ENCODE results near the gene ELOVL7. TPM values are rescaled to one million over a fixed set of nuclear protein-coding genes. Genes with fewer than 3 reads are reported as not detected.

The ELOVL7 gene
- total RNA-seq, 1 experiment from 2014 or later = 2.5 TPM

GRCh38 chr5:60843386-60843935, 608 bp downstream of the ELOVL7 start:
- peaks cover 10% of the 10 kb centered on the region; the same call in 1 of the 2 replicates for H3K27me3 ChIP-seq (ENCODE audit: insufficient read depth, low read length)
- H3K9ac ChIP-seq (ENCODE audit: extremely low read depth, insufficient read length, low read length) = peak overlapping the region; percentile 55
- peak overlapping the region; percentile 89 to 95 for H3K4me3 Mint-ChIP-seq

More at GRCh38 chr5:60843386-60843935, 608 bp downstream of the ELOVL7 start:
- no peak overlapping the region; the same call in 1 of the 2 replicates for H2BK15ac ChIP-seq (ENCODE audit: low read depth, low read length)
- DNase-seq = peak; percentile 37
- peaks cover 19% of the 10 kb centered on the region for H3K23me2 ChIP-seq (ENCODE audit: insufficient read length, low read depth, low read length, poor library complexity, severe bottlenecking)
- no peak overlapping the region for H2BK120ac ChIP-seq (ENCODE audit: low read depth, low read length, poor library complexity, severe bottlenecking)
- no peaks in the 10 kb centered on the region for H4K20me1 ChIP-seq (ENCODE audit: control insufficient read depth, insufficient read depth, insufficient read length)
- no peak overlapping the region for H4K91ac ChIP-seq (ENCODE audit: insufficient read length, low read depth, low read length)
- H3K27me3 Mint-ChIP-seq (ENCODE audit: low read depth) = peaks cover 32% of the 10 kb centered on the region
- H3K56ac ChIP-seq (ENCODE audit: insufficient read length, low read depth, low read length) = no peak overlapping the region
- no peak overlapping the region for H3T11ph ChIP-seq (ENCODE audit: low read length)
- H3K4ac ChIP-seq (ENCODE audit: low read depth, low read length) = no peak overlapping the region
- peak overlapping the region; percentile 73 for H3K18ac ChIP-seq (ENCODE audit: insufficient read length, low read depth, low read length)
- H3K27ac Mint-ChIP-seq = no peak overlapping the region
- peak overlapping the region; percentile 100 for H3K4me2 ChIP-seq (ENCODE audit: insufficient read depth, insufficient read length, low read length)
- H3K79me1 ChIP-seq (ENCODE audit: insufficient read depth, low read depth, low read length, poor library complexity, severe bottlenecking) = no peaks in the 10 kb centered on the region
- no peak overlapping the region for H2AK5ac ChIP-seq (ENCODE audit: insufficient read length, low read length)
- H4K8ac ChIP-seq (replicated peaks; ENCODE audit: insufficient read length, low read depth, low read length) = no peak overlapping the region
- H3K36me3 Mint-ChIP-seq (ENCODE audit: insufficient read depth in 1 of 3, low read depth in 3 of 3) = no peaks in the 10 kb centered on the region
- no peak overlapping the region for H2BK12ac ChIP-seq (ENCODE audit: insufficient read length, low read depth, low read length)
- no peaks in the 10 kb centered on the region for H3K79me2 ChIP-seq (ENCODE audit: insufficient read depth, low read length)
- H4K5ac ChIP-seq (ENCODE audit: insufficient read length, low read depth, low read length) = no peak overlapping the region
- no peak overlapping the region for H2BK5ac ChIP-seq (ENCODE audit: insufficient read length, low read length)
- no peak overlapping the region for H3K27ac ChIP-seq (ENCODE audit: insufficient read length, low read depth, low read length)
- no peak overlapping the region for H3K23ac ChIP-seq (ENCODE audit: insufficient read length, low read depth, low read length)
- no peaks in the 10 kb centered on the region for H3K9me3 ChIP-seq (ENCODE audit: control insufficient read depth, low read depth, low read length)
- H3K4me1 ChIP-seq (ENCODE audit: insufficient read depth, low read length) = peaks cover 3% of the 10 kb centered on the region; the same call in 1 of the 2 replicates
- no peak overlapping the region for H2BK20ac ChIP-seq (ENCODE audit: low read depth, low read length, poor library complexity, severe bottlenecking)
- WGBS (ENCODE audit: extremely low coverage, insufficient read length, low lambda C conversion rate) = no CpG with 5 or more reads among the region's 49 CpGs
- peak overlapping the region; percentile 66; the same call in 1 of the 2 replicates for H3K14ac ChIP-seq (ENCODE audit: insufficient read depth, low read length)
- peaks cover 22 to 23% of the 10 kb centered on the region in 2 experiments for H3K4me1 Mint-ChIP-seq
- no peaks in the 10 kb centered on the region; a peak in 1 of 5 replicates for H3K9me3 Mint-ChIP-seq
- TF ChIP-seq, protein P1, sequence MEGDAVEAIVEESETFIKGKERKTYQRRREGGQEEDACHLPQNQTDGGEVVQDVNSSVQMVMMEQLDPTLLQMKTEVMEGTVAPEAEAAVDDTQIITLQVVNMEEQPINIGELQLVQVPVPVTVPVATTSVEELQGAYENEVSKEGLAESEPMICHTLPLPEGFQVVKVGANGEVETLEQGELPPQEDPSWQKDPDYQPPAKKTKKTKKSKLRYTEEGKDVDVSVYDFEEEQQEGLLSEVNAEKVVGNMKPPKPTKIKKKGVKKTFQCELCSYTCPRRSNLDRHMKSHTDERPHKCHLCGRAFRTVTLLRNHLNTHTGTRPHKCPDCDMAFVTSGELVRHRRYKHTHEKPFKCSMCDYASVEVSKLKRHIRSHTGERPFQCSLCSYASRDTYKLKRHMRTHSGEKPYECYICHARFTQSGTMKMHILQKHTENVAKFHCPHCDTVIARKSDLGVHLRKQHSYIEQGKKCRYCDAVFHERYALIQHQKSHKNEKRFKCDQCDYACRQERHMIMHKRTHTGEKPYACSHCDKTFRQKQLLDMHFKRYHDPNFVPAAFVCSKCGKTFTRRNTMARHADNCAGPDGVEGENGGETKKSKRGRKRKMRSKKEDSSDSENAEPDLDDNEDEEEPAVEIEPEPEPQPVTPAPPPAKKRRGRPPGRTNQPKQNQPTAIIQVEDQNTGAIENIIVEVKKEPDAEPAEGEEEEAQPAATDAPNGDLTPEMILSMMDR (conservative IDR thresholded peaks at IDR 0.05) = no peak
- no peak overlapping the region for H2AFZ ChIP-seq (ENCODE audit: low read length)
